Measurements from ENCODE around the gene HMCN2. TPM values are rescaled to one million over a fixed set of nuclear protein-coding genes. Genes with fewer than 3 reads are reported as not detected.

The HMCN2 gene
- total RNA-seq, 1 donor = under 0.01 TPM

GRCh38 chr9:130316430-130316829, 50.9 kb downstream of the HMCN2 start:
- Histone ChIP-seq H3K4me1 (ENCODE audit: insufficient read depth, low read length) (no peaks in the 10 kb centered on the region), H2AFZ (ENCODE audit: low read length) (no peak overlapping the region), H3K4me3 (ENCODE audit: insufficient read depth, low read length) (no peak overlapping the region), H4K20me1 (ENCODE audit: insufficient read depth, low read length) (no peaks in the 10 kb centered on the region), H3K79me2 (ENCODE audit: insufficient read depth, low read length) (no peaks in the 10 kb centered on the region), H3K36me3 (ENCODE audit: insufficient read depth, low read length) (no peaks in the 10 kb centered on the region), H3K27me3 (ENCODE audit: insufficient read depth, low read length) (peaks cover 34% of the 10 kb centered on the region), H3K4me2 (ENCODE audit: insufficient read depth, low read length) (no peak overlapping the region), H3K27ac (ENCODE audit: low read depth, low read length) (no peak overlapping the region), H3K9me3 (ENCODE audit: low read depth, low read length) (no peaks in the 10 kb centered on the region)
- DNase-seq (ENCODE audit: insufficient read length, low spot score, missing footprints) = no peak
- no peak for TF ChIP-seq CTCF (IDR thresholded peaks at IDR 0.05; ENCODE audit: extremely low read depth, low read depth, low read length)

- H2AFZ ChIP-seq (ENCODE audit: low read length) = no peak overlapping the region
- no peaks in the 10 kb centered on the region for H3K9me3 ChIP-seq (ENCODE audit: low read depth, low read length)
- no peaks in the 10 kb centered on the region for H3K4me1 ChIP-seq (ENCODE audit: insufficient read depth, low read length)
- no peak overlapping the region for H3K4me3 ChIP-seq (ENCODE audit: insufficient read depth, low read length)
- no peak for DNase-seq (ENCODE audit: insufficient read length, low spot score, missing footprints)
- H3K27ac ChIP-seq (ENCODE audit: low read depth, low read length) = no peak overlapping the region
- no peaks in the 10 kb centered on the region for H4K20me1 ChIP-seq (ENCODE audit: insufficient read depth, low read length)
- H3K4me2 ChIP-seq (ENCODE audit: insufficient read depth, low read length) = no peak overlapping the region
- H3K36me3 ChIP-seq (ENCODE audit: insufficient read depth, low read length) = no peaks in the 10 kb centered on the region
- peaks cover 51% of the 10 kb centered on the region for H3K27me3 ChIP-seq (ENCODE audit: insufficient read depth, low read length)
- H3K79me2 ChIP-seq (ENCODE audit: insufficient read depth, low read length) = no peaks in the 10 kb centered on the region
- no peak for TF ChIP-seq CTCF (IDR thresholded peaks at IDR 0.05; ENCODE audit: extremely low read depth, low read depth, low read length)
These were observed 53.7 kb downstream of the HMCN2 start for GRCh38 chr9:130319300-130319699.

GRCh38 chr9:130319944-130320712, 54.6 kb downstream of the HMCN2 start:
- Histone ChIP-seq H4K20me1 (ENCODE audit: insufficient read depth, low read length) (no peaks in the 10 kb centered on the region), H3K9me3 (ENCODE audit: low read depth, low read length) (no peaks in the 10 kb centered on the region), H3K79me2 (ENCODE audit: insufficient read depth, low read length) (no peaks in the 10 kb centered on the region), H3K36me3 (ENCODE audit: insufficient read depth, low read length) (no peaks in the 10 kb centered on the region), H3K4me3 (ENCODE audit: insufficient read depth, low read length) (no peak overlapping the region), H3K4me1 (ENCODE audit: insufficient read depth, low read length) (no peaks in the 10 kb centered on the region), H3K4me2 (ENCODE audit: insufficient read depth, low read length) (no peak overlapping the region), H2AFZ (ENCODE audit: low read length) (no peak overlapping the region), H3K27ac (ENCODE audit: low read depth, low read length) (no peak overlapping the region), H3K27me3 (ENCODE audit: insufficient read depth, low read length) (peaks cover 52% of the 10 kb centered on the region)
- no peak for DNase-seq (ENCODE audit: insufficient read length, low spot score, missing footprints)
- no peak for TF ChIP-seq CTCF (IDR thresholded peaks at IDR 0.05; ENCODE audit: extremely low read depth, low read depth, low read length)

GRCh38 chr9:130320723-130321481, 55.3 kb downstream of the HMCN2 start:
- Histone ChIP-seq H2AFZ (ENCODE audit: low read length) (no peak overlapping the region), H3K36me3 (ENCODE audit: insufficient read depth, low read length) (no peaks in the 10 kb centered on the region), H3K27me3 (ENCODE audit: insufficient read depth, low read length) (peaks cover 55% of the 10 kb centered on the region), H3K4me1 (ENCODE audit: insufficient read depth, low read length) (no peaks in the 10 kb centered on the region), H3K79me2 (ENCODE audit: insufficient read depth, low read length) (no peaks in the 10 kb centered on the region), H3K4me3 (ENCODE audit: insufficient read depth, low read length) (no peak overlapping the region), H3K27ac (ENCODE audit: low read depth, low read length) (no peak overlapping the region), H4K20me1 (ENCODE audit: insufficient read depth, low read length) (no peaks in the 10 kb centered on the region), H3K9me3 (ENCODE audit: low read depth, low read length) (no peaks in the 10 kb centered on the region), H3K4me2 (ENCODE audit: insufficient read depth, low read length) (no peak overlapping the region)
- no peak for DNase-seq (ENCODE audit: insufficient read length, low spot score, missing footprints)
- TF ChIP-seq CTCF (IDR thresholded peaks at IDR 0.05; ENCODE audit: extremely low read depth, low read depth, low read length) = peak; percentile 5
